Fibroblast of mammary gland (primary cell): ENCODE measurements around the gene IL17RD.

Source experiments
- DNase-seq: peaks from one replicate; pipeline ENCODE4 v3.0.0-alpha.2; 2010; ENCODE audit warnings: low read depth
- H3K4me3 ChIP-seq: 2 replicates; pipeline ENCODE4 v1.5.1; 2011; ENCODE audit warnings: low read depth, mild to moderate bottlenecking, low read length, moderate library complexity; ENCODE audit not compliant: control insufficient read depth
- TF ChIP-seq, protein P1 (sequence below): conservative IDR thresholded peaks from 2 replicates; pipeline ENCODE4 v1.5.1; 2011; ENCODE audit warnings: low read depth, low read length, inconsistent platforms; ENCODE audit not compliant: control insufficient read depth, insufficient read depth

Gene IL17RD

DNA sequence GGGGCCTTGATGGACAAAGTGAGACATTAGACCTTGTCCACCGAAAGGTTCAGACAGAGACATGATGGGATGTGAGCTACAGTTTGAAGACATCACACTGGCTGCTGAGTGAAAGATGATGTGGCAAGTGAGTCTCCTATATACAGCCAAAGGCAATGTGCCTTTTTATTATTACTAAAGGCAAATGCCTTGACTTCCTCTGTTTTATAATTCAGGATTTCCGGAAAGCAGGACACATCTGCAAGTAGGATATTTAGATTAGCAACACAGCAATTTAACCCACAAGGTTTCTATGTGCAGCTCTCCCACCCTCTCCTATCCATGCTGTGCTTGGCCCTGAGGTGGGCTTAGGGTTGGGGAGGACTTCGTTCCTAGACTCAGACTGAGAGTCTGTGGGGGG, 84.0 kb downstream of the IL17RD start:
- no peak for DNase-seq
- TF ChIP-seq, protein P1, sequence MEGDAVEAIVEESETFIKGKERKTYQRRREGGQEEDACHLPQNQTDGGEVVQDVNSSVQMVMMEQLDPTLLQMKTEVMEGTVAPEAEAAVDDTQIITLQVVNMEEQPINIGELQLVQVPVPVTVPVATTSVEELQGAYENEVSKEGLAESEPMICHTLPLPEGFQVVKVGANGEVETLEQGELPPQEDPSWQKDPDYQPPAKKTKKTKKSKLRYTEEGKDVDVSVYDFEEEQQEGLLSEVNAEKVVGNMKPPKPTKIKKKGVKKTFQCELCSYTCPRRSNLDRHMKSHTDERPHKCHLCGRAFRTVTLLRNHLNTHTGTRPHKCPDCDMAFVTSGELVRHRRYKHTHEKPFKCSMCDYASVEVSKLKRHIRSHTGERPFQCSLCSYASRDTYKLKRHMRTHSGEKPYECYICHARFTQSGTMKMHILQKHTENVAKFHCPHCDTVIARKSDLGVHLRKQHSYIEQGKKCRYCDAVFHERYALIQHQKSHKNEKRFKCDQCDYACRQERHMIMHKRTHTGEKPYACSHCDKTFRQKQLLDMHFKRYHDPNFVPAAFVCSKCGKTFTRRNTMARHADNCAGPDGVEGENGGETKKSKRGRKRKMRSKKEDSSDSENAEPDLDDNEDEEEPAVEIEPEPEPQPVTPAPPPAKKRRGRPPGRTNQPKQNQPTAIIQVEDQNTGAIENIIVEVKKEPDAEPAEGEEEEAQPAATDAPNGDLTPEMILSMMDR, result no peak

DNA sequence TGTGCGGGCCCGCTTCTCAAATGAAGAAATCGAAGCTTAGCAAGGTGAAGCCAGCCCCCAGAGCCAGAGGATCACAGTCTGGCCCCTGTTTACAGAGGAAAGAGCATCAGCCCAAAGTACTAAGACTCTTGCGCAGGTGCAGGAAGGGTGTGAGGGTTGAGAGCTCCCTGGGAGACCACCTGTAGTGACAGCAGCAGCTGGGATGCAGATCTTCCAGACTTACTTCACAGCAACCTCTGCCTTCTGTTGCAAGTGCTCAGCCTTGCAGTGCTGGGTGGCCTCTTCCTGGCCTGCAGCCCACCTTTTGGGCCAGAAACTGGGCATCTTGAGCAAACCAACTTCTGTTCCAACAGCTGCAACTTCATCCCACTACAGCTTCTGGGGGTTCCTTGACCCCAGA, 85.0 kb downstream of the IL17RD start:
- DNase-seq, result no peak
- H3K4me3 ChIP-seq, result no peak overlapping the region
- TF ChIP-seq, protein P1, result no peak

More for the DNA sequence above, 84.0 kb downstream of the IL17RD start:
- no peak overlapping the region for H3K4me3 ChIP-seq

DNA sequence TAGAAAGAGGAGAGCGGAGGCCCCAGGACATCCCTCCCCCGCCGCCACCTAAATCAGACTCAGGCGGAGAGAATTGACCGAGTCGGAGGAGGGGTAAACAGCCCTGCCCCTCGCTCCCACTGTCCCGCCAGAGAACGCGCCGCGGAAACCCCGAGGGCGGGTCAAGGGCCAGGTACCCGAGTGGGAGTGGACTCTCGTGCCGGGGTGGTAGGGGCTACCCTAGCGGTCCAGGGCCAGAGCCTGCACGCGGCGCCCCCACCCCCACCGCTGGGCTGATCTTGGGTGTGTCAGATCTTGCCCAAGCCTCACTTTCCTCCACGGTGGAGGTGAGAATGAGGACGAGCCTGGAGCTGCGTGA, 85.7 kb downstream of the IL17RD start:
- no peak for DNase-seq
- TF ChIP-seq, protein P1, result no peak
- peak overlapping the region; percentile 62 for H3K4me3 ChIP-seq

DNA sequence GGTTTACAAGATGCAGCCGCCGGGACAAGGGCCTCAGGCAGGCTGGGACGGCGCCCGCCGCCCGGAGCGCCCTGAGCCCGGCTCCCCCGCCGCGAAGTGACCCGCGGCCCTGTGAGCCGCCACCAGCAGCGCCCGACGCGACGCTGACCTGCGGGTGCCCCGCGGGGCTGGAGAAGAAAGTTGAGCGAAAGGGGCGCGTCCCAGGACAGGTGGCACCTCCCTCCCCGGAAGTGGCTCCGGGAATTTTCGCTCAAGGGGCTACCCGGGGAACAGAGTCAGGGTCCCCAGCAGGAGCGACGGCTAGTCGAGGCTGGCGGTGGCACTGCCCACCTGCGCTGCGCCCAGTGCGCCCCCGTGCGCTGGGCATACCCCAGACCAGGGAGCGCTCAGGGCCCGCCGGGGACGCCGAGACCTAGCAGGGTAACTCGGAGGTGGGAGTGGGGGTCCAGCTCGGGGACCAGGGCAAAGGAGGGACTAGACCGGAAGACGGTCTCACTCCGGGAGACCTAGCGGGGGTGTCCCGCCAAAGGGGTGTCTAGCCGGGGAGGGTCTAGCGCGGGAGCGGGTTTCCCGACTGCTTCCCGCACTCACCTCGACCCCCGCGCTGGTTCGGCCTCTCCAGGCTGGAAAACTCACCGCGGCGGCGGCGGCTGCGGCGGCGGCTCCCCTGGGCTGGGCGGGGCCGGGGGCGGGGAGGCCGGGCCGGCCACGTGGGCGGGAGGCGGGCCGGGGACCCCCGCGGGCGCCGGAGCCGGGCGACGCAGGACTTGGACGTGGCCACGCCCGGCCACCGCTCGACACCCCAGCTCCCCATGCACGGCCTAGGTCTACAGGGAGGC, 86.3 kb downstream of the IL17RD start:
- no peak for DNase-seq
- H3K4me3 ChIP-seq, result peak overlapping the region; percentile 62
- TF ChIP-seq, protein P1, result no peak

DNA sequence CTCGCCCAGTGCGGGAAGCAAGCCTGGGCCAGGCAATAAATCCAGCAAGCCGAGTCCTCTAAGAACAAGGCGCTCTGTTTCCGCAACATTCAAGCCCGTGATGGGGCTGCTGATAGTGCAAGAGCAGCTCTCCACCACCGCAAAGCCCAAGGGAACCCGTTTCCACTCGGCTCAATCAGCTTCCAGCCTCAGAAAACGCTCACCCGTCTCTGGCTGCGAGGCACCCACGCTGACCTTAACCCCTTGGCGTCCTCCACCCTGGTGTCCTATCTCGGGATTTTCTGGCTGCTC, 86.9 kb downstream of the IL17RD start:
- peak overlapping the region; percentile 62 for H3K4me3 ChIP-seq
- peak; percentile 82 for DNase-seq
- TF ChIP-seq, protein P1, result no peak

DNA sequence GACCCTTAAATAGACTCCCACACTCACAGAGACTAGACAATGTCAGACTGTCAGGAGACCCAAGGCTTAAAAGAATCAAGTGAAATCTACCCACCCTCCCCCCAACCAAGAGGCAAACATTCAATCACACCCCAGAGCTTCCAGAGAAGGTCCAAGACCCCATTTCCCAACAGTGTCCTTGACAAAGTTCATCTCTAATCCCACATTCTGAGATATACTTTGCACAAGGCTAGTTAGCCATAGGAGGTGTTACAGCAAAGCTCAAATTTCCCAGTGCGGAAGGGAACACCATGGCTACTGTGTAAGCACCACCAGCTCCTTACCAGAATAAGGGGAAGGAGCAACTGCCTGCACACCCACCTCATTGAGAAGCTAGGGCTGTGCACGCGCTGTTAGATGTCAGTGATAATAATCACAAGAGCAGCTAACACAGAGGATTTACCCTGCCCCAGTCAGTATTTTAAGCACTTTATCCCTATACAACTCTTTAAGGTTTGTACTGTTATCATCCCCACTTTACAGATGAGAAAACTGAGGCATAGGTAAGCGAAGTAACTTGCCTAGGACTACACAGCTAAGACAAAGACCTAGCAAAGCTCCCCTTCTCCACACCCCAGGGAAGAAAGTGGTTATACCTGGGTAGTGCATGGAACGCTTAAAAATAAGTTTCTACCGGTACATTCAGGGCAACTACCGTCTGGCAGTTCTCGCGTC, 87.4 kb downstream of the IL17RD start:
- TF ChIP-seq, protein P1, result no peak
- no peak for DNase-seq
- H3K4me3 ChIP-seq, result peak overlapping the region; percentile 62

DNA sequence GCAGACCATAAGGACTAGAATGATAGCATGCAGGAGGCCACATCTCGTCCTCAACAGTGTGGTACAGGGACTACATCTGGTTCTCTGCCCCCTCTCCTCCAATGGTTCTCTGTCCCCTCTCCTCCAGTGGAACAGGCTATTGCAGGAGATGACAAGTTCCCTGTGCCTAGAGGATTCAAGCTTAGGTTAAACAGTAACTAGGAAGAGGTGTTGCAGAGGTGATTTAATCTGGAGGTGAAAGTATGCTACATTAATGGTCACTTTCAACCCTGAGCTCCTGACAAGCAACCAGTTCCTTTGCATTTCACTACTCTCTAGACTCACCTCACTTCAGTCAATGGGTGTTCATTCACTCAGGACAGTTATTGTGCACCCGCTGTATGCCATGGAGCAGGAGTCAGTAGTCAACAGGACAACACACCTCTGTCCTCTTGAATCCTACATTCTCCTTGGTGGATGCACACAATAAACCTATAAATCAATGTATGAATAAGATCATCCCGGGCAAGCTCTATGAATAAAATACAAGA, 88.7 kb downstream of the IL17RD start:
- no peak overlapping the region for H3K4me3 ChIP-seq
- TF ChIP-seq, protein P1, result no peak
- DNase-seq, result no peak
